Activated T-helper 1 cell treated with anti-CD3 and anti-CD28 coated beads, Interleukin-12 subunit alpha, Interleukin-12 subunit beta, Interleukin-2, Interleukin-4 antibody, amounts not matched to agents 30 ng/mL and 10 ng/mL and 1 ng/mL, durations not matched to agents 14 hours and 24 hours and 36 hours (primary cell): ENCODE measurements around the gene ZNF516. TPM values are rescaled to one million over a fixed set of nuclear protein-coding genes. Genes with fewer than 3 reads are reported as not detected.

Source experiments
- DNase-seq: peaks from one replicate; pipeline ENCODE4 v3.0.0; 2021; ENCODE audit warnings: low spot score
- H3K27ac Mint-ChIP-seq: one replicate; pipeline ENCODE4 v1.8.0; 2021; ENCODE audit warnings: mild to moderate bottlenecking, mixed read lengths
- H3K27me3 Mint-ChIP-seq: one replicate; pipeline ENCODE4 v1.8.0; 2022; ENCODE audit warnings: mild to moderate bottlenecking, moderate library complexity, mixed read lengths; ENCODE audit not compliant: insufficient read depth
- H3K36me3 Mint-ChIP-seq: one replicate; pipeline ENCODE4 v1.8.0; 2021; ENCODE audit warnings: low read depth, mixed read lengths
- H3K4me1 Mint-ChIP-seq: one replicate; pipeline ENCODE4 v1.8.0; 2021; ENCODE audit warnings: low read depth, mixed read lengths
- H3K4me3 Mint-ChIP-seq: one replicate; pipeline ENCODE4 v1.8.0; 2021; ENCODE audit warnings: mild to moderate bottlenecking, moderate library complexity, mixed read lengths
- H3K9me3 Mint-ChIP-seq: one replicate; pipeline ENCODE4 v1.8.0; 2021; ENCODE audit warnings: mixed read lengths
- intact Hi-C: fragments of 100-400 bp; cut with micrococcal nuclease; formaldehyde crosslinking; loops from one replicate; pipeline ENCODE4 v1.15.1; 2024
- total RNA-seq: library from RNA; stranded (reverse); gene quantifications from 2 replicates; pipeline ENCODE4 v1.2.3, GENCODE V29; 2022

The ZNF516 gene
- total RNA-seq, 1 donor from 2014 or later = 2.0 TPM

DNA sequence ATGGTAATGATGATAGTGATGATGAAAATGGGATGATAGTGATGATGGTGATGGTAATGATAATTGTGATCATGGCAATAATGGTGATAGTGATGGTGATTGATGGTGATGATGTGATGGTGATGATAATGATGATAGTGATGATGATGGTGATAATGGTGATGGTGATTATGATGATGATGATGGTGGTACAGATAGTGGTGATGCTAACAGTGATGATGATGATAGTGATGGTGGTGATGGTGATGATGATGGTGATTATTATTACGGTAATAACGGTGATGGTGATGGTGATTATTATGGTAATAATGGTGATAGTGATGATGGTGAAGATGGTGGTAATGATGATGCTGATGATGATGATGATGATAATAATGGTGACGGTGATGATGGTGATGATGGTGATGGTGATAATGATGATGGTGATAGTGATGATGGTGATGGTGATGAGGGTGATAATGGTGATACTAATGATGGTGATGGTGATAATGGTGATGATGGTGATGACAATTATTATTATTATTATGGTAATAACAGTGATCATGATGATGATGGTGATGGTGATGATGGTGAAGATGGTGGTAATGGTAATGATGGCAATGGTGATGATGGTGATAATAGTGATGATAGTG lies 151.0 kb downstream of the ZNF516 start:
- no peak overlapping the region for H3K4me3 Mint-ChIP-seq
- no peaks in the 10 kb centered on the region for H3K36me3 Mint-ChIP-seq
- H3K4me1 Mint-ChIP-seq = peaks cover 3% of the 10 kb centered on the region
- no peaks in the 10 kb centered on the region for H3K9me3 Mint-ChIP-seq
- no peak overlapping the region for H3K27ac Mint-ChIP-seq
- DNase-seq = no peak
- intact Hi-C loops = no loop called here
- H3K27me3 Mint-ChIP-seq = no peaks in the 10 kb centered on the region

DNA sequence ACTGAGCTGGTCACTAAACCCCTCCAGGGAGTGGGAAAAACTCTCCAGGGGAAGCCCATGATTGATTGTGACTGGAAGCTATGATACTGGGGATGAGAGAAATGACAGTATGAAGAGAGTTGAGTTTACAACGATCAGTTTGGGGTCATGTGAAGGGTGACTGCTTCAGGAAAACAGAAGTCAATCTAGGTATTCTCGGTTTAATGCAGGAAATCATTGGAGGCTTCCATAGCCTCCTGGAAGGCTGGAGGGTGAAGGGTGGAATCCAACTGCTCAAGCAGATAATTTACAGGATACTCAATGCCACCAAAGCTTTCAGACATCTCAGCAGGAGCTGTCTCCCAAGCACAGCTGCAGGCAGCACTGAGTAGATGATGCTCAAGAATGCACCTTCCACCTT lies 154.6 kb downstream of the ZNF516 start:
- Mint-ChIP-seq H3K4me1 (no peaks in the 10 kb centered on the region), H3K9me3 (no peaks in the 10 kb centered on the region), H3K27me3 (peaks cover 3% of the 10 kb centered on the region), H3K4me3 (no peak overlapping the region), H3K27ac (no peak overlapping the region), H3K36me3 (no peaks in the 10 kb centered on the region)
- no peak for DNase-seq
- intact Hi-C loops = no loop called here

DNA sequence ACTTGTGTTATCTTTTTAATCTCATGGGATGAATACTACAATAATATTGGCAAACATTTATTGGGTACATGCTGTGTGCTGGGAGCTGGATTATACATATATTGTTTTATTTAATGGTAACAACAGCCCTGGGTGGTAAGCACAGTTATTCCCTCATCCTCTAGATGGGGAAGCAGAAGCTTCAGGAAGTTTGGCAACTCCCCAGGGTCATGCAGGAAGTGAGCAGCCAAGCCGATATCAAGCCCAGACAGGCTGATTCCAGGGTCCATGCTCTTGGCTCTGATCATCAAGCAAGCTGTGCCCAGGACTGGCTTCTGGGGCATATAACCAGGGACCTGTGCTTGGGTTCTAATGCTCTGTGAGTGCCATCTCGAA lies 155.8 kb downstream of the ZNF516 start:
- DNase-seq = no peak
- intact Hi-C loops = no loop called here
- Mint-ChIP-seq H3K36me3 (no peaks in the 10 kb centered on the region), H3K4me3 (no peak overlapping the region), H3K9me3 (no peaks in the 10 kb centered on the region), H3K27me3 (peaks cover 3% of the 10 kb centered on the region), H3K4me1 (no peaks in the 10 kb centered on the region), H3K27ac (no peak overlapping the region)

DNA sequence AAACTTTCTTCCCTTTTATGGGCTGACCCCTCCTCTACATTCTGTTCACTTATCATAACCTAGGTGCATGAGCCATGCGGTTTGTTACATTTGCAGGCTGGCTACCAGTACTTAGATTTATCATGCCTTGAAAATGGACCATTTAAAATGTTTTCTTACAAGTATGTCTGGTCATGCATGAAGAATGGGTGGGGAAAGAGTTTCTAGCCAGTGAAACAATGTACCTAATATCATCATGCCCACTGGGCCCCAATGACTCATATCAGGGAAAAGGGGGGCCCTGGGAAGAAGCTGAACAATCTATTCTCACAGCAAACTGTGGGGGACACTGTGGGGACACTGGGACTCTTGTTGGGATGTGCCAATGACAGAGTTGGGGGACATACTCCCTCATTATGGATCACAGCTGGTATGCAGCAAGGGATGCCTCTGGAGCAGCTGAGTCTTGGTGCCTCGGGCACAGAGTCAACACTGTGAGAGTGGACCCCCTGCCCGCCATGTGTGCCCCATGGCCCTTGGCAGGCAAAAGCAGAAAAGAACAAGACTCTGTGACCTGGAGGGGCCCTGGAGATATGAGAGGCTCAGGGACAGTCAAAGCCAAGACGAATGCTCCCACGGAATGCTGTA lies 156.3 kb downstream of the ZNF516 start:
- H3K27ac Mint-ChIP-seq = no peak overlapping the region

DNA sequence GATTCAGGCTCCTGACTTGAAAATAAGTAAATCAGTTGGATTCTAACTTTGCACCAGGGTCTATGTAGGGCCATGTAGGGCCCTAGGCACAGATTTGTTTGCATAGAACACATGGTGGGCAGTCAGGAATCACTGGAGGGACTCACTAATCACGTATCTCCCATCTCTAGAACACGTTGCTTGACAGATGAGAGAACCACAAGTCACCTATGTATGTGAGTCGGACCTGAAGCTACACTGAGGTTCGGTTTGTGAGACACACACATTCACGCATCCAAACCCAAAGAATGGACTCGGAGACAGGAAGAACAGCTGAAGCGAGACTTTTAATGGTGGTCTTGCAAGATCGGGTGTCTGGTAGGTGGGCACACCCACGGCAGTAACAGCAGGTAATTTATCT lies 157.0 kb downstream of the ZNF516 start:
- no peaks in the 10 kb centered on the region for H3K4me1 Mint-ChIP-seq
- DNase-seq = no peak
- H3K36me3 Mint-ChIP-seq = no peaks in the 10 kb centered on the region
- peaks cover 3% of the 10 kb centered on the region for H3K27me3 Mint-ChIP-seq
- intact Hi-C loops = no loop called here
- H3K9me3 Mint-ChIP-seq = no peaks in the 10 kb centered on the region
- no peak overlapping the region for H3K4me3 Mint-ChIP-seq
- no peak overlapping the region for H3K27ac Mint-ChIP-seq

More for the DNA sequence above, 156.3 kb downstream of the ZNF516 start:
- DNase-seq = no peak
- Mint-ChIP-seq H3K4me3 (no peak overlapping the region), H3K4me1 (no peaks in the 10 kb centered on the region), H3K36me3 (no peaks in the 10 kb centered on the region), H3K9me3 (no peaks in the 10 kb centered on the region), H3K27me3 (peaks cover 3% of the 10 kb centered on the region)
- intact Hi-C loops = no loop called here

DNA sequence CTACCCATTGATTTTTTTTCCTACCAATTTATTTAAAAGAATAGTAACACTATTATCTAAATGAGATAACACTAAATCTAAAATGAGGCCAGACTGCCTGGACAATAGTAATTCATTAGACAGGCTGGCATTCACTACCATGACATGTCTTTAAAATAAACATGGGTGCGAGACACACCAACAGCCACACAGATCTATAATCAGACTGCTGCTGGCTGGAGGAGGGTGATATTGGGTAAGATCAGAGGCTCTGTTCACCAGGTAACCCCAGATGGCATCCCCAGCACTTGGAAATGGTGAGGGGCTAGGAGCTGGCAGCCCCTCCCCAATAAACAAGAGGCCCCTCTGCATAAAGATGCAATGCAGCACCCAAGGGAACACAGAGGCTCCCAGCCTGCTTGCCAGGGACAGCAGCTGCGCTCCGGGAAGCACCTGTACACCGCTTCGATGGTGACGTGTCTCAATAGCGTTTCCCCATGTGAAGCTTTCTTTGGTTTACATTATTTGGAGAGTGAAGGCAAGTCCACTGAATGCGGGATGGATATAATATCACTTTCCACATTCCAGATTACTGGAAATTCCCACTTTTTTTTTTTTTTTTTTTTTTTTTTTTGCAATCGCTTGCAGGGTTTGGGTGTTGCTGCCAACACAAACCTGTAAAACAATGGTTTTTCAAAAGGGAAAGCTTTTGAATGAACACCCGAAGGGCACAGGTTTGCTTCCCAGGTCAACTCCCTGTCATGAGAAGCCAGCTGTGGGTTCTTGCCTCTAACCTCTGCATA lies 159.0 kb downstream of the ZNF516 start:
- no peaks in the 10 kb centered on the region for H3K36me3 Mint-ChIP-seq
- H3K9me3 Mint-ChIP-seq = peaks cover 8% of the 10 kb centered on the region
- H3K4me3 Mint-ChIP-seq = no peak overlapping the region
- H3K4me1 Mint-ChIP-seq = no peaks in the 10 kb centered on the region
- DNase-seq = no peak
- H3K27ac Mint-ChIP-seq = no peak overlapping the region
- peaks cover 10% of the 10 kb centered on the region for H3K27me3 Mint-ChIP-seq
- intact Hi-C loops = no loop called here

DNA sequence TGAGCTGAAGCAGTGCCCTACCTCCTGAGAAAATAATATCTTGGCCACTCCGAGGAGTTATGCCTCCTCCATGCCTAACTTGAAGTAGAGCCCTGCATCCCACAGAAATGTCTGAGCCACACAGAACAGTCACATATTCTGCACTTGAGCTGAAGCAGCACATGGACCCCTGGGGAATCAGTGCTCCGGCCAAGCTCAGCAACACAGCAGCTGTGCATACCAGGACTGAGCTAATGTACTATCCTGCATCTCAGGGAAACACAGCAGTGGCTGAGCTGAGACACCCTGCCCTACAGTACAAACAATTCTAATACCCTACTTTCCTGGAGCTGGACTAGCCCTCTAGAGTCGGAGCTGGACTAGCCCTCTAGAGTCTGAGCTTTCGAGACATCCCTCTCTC lies 166.9 kb downstream of the ZNF516 start:
- H3K4me3 Mint-ChIP-seq = no peak overlapping the region
- no peak overlapping the region for H3K27ac Mint-ChIP-seq
- H3K9me3 Mint-ChIP-seq = peaks cover 20% of the 10 kb centered on the region
- DNase-seq = no peak
- intact Hi-C loops = no loop called here
- peaks cover 9% of the 10 kb centered on the region for H3K27me3 Mint-ChIP-seq
- no peaks in the 10 kb centered on the region for H3K36me3 Mint-ChIP-seq
- peaks cover 9% of the 10 kb centered on the region for H3K4me1 Mint-ChIP-seq

DNA sequence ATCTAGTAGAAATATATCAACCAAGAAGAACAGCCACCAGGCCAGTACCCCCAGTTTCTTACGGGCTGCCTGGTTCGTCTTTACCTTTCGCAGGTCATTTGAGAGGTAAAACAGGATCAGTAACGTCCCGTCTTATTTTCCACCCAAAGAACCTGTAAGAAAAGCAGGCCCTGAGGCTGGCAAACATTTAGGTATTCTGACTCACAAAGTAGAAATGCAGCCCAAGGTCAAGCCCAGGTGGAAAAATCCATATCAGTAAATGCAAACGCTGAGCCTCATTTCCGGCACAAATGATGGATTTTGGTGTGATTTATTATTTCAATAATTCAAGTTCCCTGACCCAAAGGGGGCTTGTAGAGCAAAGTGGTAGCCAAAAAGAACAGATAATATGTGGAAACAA lies 171.2 kb downstream of the ZNF516 start:
- no peaks in the 10 kb centered on the region for H3K9me3 Mint-ChIP-seq
- peaks cover 1% of the 10 kb centered on the region for H3K27me3 Mint-ChIP-seq
- DNase-seq = no peak
- intact Hi-C loops = no loop called here
- no peaks in the 10 kb centered on the region for H3K4me1 Mint-ChIP-seq
- no peak overlapping the region for H3K4me3 Mint-ChIP-seq
- H3K27ac Mint-ChIP-seq = no peak overlapping the region
- no peaks in the 10 kb centered on the region for H3K36me3 Mint-ChIP-seq

DNA sequence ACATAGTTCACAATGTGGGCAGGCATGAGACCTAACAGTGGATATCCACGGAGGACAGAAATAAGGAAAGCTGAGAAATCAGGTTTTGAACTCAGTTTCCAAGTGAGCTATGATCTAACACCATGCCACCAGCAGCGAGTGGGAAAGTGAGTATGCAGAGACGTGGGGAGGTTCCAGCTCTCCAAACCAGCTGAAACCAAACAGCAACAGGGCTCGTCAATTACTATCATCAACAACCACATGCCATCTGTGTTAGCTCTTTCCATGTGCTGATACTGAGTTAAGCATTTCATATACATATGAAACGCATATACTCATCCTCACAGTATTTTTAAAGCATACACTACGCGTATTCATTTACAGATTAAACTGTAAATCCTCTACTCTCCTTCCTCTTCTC lies 172.4 kb downstream of the ZNF516 start:
- no peaks in the 10 kb centered on the region for H3K9me3 Mint-ChIP-seq
- H3K4me3 Mint-ChIP-seq = no peak overlapping the region
- H3K4me1 Mint-ChIP-seq = no peaks in the 10 kb centered on the region
- peaks cover 3% of the 10 kb centered on the region for H3K27me3 Mint-ChIP-seq
- no peak overlapping the region for H3K27ac Mint-ChIP-seq
- no peaks in the 10 kb centered on the region for H3K36me3 Mint-ChIP-seq
- no peak for DNase-seq
- intact Hi-C loops = no loop called here

DNA sequence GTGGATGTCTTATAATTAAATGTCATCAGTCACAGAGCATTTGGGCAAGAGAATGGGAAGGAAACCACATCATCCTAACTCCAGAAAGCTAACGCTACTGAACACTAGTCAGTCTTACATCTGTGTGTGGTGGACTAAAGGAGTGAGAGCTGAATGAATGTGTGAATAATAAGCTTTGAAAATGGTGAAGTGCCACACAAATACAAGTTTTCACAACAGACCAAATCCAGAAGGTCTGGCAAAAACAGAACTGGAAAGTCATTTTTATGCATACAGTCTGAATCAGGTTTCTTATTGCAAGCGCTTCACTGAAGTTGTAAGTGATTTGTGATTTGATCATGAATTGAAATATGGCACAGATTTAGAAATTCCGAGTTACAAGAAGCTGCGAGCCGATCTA lies 175.7 kb downstream of the ZNF516 start:
- Mint-ChIP-seq H3K4me3 (no peak overlapping the region), H3K36me3 (no peaks in the 10 kb centered on the region), H3K4me1 (no peaks in the 10 kb centered on the region), H3K27me3 (peaks cover 8% of the 10 kb centered on the region), H3K27ac (no peak overlapping the region), H3K9me3 (no peaks in the 10 kb centered on the region)
- DNase-seq = no peak
- intact Hi-C loops = no loop called here

DNA sequence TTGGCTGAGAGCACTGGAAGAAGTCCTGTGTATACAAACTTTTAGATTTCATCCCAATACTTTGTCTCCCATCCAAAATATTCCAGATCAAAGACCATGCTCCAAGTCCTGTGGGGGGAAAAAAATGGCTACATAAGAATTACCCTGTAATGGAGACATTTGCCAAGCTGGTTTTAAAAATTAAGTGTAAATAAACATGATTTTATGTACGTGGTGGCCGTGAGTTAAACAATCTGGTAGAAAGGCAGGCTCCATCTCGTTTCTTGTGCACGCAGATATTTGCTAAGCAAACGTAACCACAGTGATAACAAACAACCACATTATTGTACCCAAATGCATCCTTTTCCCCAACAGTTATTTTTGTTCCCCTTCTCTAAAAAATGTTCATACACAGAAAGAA lies 176.4 kb downstream of the ZNF516 start:
- DNase-seq = no peak
- Mint-ChIP-seq H3K27me3 (peaks cover 8% of the 10 kb centered on the region), H3K4me1 (no peaks in the 10 kb centered on the region), H3K4me3 (no peak overlapping the region), H3K27ac (no peak overlapping the region), H3K9me3 (no peaks in the 10 kb centered on the region), H3K36me3 (no peaks in the 10 kb centered on the region)
- intact Hi-C loops = no loop called here

DNA sequence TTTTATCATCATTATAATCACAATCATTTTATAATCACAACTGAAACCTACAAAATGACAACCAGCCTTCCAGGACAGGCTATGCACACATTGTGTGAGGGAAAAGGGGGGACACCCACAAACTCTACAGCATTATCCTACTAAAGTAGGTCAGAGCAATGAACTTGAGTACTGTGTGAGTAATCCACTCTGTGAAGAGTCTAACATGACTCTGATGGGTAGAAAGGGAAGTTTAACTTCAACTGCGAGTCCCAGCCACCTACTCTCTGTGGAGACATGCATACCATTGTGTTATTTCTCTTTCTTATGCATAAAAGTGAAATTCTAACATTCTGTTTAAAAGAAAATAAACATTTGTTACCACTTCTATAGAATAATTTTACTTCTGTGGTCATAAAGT lies 177.9 kb downstream of the ZNF516 start:
- Mint-ChIP-seq H3K27me3 (peaks cover 10% of the 10 kb centered on the region), H3K36me3 (no peaks in the 10 kb centered on the region), H3K4me1 (no peaks in the 10 kb centered on the region), H3K27ac (no peak overlapping the region), H3K9me3 (no peaks in the 10 kb centered on the region), H3K4me3 (no peak overlapping the region)
- DNase-seq = no peak
- intact Hi-C loops = no loop called here

DNA sequence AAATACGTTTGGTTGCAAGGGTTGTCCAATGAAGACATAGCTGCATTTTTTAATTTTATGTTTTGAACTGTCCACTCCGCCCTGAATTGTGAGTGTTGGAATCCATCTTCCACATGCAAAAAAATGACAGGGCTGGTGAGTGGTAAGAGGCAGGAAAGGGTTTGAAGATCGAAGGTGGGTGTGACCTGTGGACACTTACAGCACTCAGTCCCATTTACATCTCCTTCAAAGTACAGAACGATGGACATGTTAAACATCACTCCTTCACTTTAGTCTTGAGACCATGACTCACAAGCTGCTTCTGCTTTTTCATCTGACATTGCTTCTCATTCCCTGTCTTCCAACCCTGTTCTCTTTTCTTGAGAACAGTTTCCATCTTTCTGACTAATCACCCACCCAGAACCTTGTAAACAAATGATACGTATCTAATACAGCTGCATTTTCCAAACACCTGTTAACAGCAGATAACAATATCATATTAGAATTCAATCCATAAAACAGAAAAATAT lies 179.3 kb downstream of the ZNF516 start:
- Mint-ChIP-seq H3K9me3 (no peaks in the 10 kb centered on the region), H3K27me3 (peaks cover 10% of the 10 kb centered on the region), H3K4me3 (no peak overlapping the region), H3K27ac (no peak overlapping the region), H3K4me1 (no peaks in the 10 kb centered on the region), H3K36me3 (no peaks in the 10 kb centered on the region)
- DNase-seq = no peak
- intact Hi-C loops = no loop called here
